ENCODE measurements around the gene PRKCE. TPM values are rescaled to one million over a fixed set of nuclear protein-coding genes. Genes with fewer than 3 reads are reported as not detected.

The PRKCE gene
- total RNA-seq, 1 experiment from 2014 or later: 14.0 TPM

DNA sequence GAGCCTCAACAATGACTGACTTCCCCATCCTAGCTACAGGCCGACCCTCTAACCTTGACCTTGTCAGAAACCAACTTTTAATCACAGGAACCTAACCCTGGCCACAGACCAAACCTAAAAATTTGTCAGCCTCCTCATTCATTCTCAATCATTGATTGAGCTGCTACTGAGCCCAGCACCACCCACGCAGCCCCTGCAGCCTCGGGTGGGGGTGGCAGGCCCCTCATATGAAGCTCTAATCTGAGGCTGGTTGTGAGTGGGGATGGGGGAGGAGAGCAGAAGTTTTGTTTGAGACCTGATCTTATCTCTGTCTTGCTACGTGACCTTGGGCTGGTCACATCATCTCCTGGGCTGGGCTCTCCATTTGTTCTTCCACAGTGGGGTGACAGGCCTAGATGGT, 546.2 kb downstream of the PRKCE start:
- Histone ChIP-seq H3K4me1 (ENCODE audit: control insufficient read depth, insufficient read depth, low read length) (no peaks in the 10 kb centered on the region), H3K4me3 (ENCODE audit: low read depth in 2 of 2, low read length in 2 of 2) (no peak overlapping the region), H3K36me3 (ENCODE audit: control insufficient read depth, insufficient read depth, low read length) (no peaks in the 10 kb centered on the region), H3K27me3 (ENCODE audit: control insufficient read depth, insufficient read depth, low read length) (no peaks in the 10 kb centered on the region), H3K9me3 (ENCODE audit: control insufficient read depth, insufficient read depth, low read depth, low read length) (no peaks in the 10 kb centered on the region), H3K27ac (ENCODE audit: low read length) (no peak overlapping the region)
- intact Hi-C loops (cut with micrococcal nuclease; ENCODE audit: unreplicated experiment): no loop called here
- CTCF ChIA-PET: interaction anchor here (0.7 kb wide), 1 partner anchor 139 kb away, joined by 3 read pairs; no protein-coding TSS in a partner anchor
- in situ Hi-C loops (cut with HindIII; ENCODE audit: low pct_unique_long_range_greater_than_20kb, low sequenced_read_pairs): no loop called here
- POLR2A ChIA-PET: no interaction called here
- no TSS peak for BruUV-seq (replicated peaks)
- ATAC-seq (no peak), DNase-seq (ENCODE audit: low read depth, low spot score) (no peak)
- no peak for TF ChIP-seq TCF7L2 (IDR thresholded peaks at IDR 0.05; ENCODE audit: low read depth, low read length)
- TF ChIP-seq, protein P1, sequence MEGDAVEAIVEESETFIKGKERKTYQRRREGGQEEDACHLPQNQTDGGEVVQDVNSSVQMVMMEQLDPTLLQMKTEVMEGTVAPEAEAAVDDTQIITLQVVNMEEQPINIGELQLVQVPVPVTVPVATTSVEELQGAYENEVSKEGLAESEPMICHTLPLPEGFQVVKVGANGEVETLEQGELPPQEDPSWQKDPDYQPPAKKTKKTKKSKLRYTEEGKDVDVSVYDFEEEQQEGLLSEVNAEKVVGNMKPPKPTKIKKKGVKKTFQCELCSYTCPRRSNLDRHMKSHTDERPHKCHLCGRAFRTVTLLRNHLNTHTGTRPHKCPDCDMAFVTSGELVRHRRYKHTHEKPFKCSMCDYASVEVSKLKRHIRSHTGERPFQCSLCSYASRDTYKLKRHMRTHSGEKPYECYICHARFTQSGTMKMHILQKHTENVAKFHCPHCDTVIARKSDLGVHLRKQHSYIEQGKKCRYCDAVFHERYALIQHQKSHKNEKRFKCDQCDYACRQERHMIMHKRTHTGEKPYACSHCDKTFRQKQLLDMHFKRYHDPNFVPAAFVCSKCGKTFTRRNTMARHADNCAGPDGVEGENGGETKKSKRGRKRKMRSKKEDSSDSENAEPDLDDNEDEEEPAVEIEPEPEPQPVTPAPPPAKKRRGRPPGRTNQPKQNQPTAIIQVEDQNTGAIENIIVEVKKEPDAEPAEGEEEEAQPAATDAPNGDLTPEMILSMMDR (IDR thresholded peaks at IDR 0.05): no peak
- TF ChIP-seq, protein P2, sequence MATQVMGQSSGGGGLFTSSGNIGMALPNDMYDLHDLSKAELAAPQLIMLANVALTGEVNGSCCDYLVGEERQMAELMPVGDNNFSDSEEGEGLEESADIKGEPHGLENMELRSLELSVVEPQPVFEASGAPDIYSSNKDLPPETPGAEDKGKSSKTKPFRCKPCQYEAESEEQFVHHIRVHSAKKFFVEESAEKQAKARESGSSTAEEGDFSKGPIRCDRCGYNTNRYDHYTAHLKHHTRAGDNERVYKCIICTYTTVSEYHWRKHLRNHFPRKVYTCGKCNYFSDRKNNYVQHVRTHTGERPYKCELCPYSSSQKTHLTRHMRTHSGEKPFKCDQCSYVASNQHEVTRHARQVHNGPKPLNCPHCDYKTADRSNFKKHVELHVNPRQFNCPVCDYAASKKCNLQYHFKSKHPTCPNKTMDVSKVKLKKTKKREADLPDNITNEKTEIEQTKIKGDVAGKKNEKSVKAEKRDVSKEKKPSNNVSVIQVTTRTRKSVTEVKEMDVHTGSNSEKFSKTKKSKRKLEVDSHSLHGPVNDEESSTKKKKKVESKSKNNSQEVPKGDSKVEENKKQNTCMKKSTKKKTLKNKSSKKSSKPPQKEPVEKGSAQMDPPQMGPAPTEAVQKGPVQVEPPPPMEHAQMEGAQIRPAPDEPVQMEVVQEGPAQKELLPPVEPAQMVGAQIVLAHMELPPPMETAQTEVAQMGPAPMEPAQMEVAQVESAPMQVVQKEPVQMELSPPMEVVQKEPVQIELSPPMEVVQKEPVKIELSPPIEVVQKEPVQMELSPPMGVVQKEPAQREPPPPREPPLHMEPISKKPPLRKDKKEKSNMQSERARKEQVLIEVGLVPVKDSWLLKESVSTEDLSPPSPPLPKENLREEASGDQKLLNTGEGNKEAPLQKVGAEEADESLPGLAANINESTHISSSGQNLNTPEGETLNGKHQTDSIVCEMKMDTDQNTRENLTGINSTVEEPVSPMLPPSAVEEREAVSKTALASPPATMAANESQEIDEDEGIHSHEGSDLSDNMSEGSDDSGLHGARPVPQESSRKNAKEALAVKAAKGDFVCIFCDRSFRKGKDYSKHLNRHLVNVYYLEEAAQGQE (IDR thresholded peaks at IDR 0.05; ENCODE audit: insufficient read depth in 1 of 2, low read depth in 2 of 2, low read length in 1 of 2): no peak
- no peak for TF ChIP-seq SIN3A (IDR thresholded peaks at IDR 0.05; ENCODE audit: borderline replicate concordance, insufficient read depth, low read depth, low read length)
- no peak for TF ChIP-seq POLR2AphosphoS5 (IDR thresholded peaks at IDR 0.05; ENCODE audit: low read depth, low read length)

DNA sequence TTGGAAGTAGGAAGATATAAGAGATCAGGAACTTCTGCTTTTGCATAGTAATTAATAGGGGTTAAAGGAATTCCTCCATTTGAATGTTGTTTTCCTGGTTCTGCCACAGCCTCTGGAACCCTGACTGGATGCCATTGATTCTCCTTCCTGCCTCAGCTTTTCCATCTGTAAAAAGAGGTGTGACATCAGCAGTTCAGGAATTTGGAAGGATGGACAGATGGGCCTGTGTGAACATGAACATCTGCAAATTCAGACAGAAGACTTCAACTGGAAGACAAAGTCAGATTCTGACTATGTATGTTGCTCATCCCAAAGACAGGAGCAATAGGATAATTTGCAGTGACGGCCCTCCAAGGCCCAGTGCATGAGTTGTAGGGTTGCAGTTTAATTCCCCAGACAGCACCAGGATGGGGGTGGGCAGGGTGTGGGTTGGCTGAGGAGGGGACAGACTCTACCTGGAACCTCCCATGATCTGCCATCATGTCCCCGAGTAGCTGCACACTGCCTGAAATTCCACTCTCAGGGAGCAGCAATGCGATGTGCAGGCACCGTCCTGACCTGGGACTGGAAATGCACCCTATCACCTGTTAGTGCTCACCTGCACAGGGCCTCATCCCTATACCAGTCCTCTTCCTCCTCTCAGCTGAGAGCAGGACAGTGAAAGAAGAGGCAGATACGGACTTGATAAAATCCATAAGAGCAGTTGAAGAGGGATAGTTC, 546.8 kb downstream of the PRKCE start:
- Histone ChIP-seq H3K9me3 (ENCODE audit: control insufficient read depth, insufficient read depth, low read depth, low read length) (no peaks in the 10 kb centered on the region), H3K4me3 (ENCODE audit: low read depth in 2 of 2, low read length in 2 of 2) (no peak overlapping the region), H3K27ac (ENCODE audit: low read length) (no peak overlapping the region), H3K4me1 (ENCODE audit: control insufficient read depth, insufficient read depth, low read length) (no peaks in the 10 kb centered on the region), H3K27me3 (ENCODE audit: control insufficient read depth, insufficient read depth, low read length) (no peaks in the 10 kb centered on the region), H3K36me3 (ENCODE audit: control insufficient read depth, insufficient read depth, low read length) (no peaks in the 10 kb centered on the region)
- intact Hi-C loops (cut with micrococcal nuclease; ENCODE audit: unreplicated experiment) (no loop called here), in situ Hi-C loops (cut with HindIII; ENCODE audit: low pct_unique_long_range_greater_than_20kb, low sequenced_read_pairs) (no loop called here)
- ATAC-seq: no peak
- no peak for DNase-seq (ENCODE audit: low read depth, low spot score)
- no peak for TF ChIP-seq TCF7L2 (IDR thresholded peaks at IDR 0.05; ENCODE audit: low read depth, low read length)
- TF ChIP-seq POLR2AphosphoS5 (IDR thresholded peaks at IDR 0.05; ENCODE audit: low read depth, low read length): no peak
- TF ChIP-seq, protein P1 (IDR thresholded peaks at IDR 0.05): no peak
- TF ChIP-seq, protein P2 (IDR thresholded peaks at IDR 0.05; ENCODE audit: insufficient read depth in 1 of 2, low read depth in 2 of 2, low read length in 1 of 2): no peak
- TF ChIP-seq SIN3A (IDR thresholded peaks at IDR 0.05; ENCODE audit: borderline replicate concordance, insufficient read depth, low read depth, low read length): no peak
- BruUV-seq (replicated peaks): no TSS peak
- POLR2A ChIA-PET: no interaction called here
- CTCF ChIA-PET: no interaction called here
